HCT116 (cell line): ENCODE data around the gene OR2V2. TPM values are rescaled to one million over a fixed set of nuclear protein-coding genes. Genes with fewer than 3 reads are reported as not detected.
"Not testable (repeated sequence)": the region's sequence is repeated elsewhere in the genome, so short reads cannot be mapped to it uniquely, and the experiment has no call there.

Source experiments
- ATAC-seq: fragments of 200-7000 bp; cut with Tn5 transposase; 2 replicates; pipeline ENCODE4 v1.9.1; 2020; ENCODE audit warnings: mild to moderate bottlenecking, moderate library complexity
- BruUV-seq: library from RNA; stranded (reverse); fragments of 400-500 nt; replicated peaks from 2 replicates; lab custom pipeline; 2021; lab: Mats Ljungman, UMichigan
- CTCF ChIA-PET: fragments of 300-600 bp; sonication (Branson Sonifier 250); formaldehyde crosslinking; loops from one replicate; lab custom pipeline; 2021; ENCODE audit warnings: antibody characterized with exemption; lab: Charles Lee
- POLR2A ChIA-PET: fragments of 300-600, 350-600 bp; sonication (Branson Sonifier 250); formaldehyde crosslinking; loops from one replicate; lab custom pipeline; 2021; ENCODE audit warnings: antibody characterized with exemption; lab: Charles Lee
- RAD21 ChIA-PET, 2 experiments: fragments of 300-600 bp; sonication (Branson Sonifier 250); formaldehyde crosslinking; loops; one replicate each; lab custom pipeline; 2023; ENCODE audit warnings: low total read pairs in 2 of 2; ENCODE audit not compliant: uncharacterized antibody in 2 of 2, unreplicated experiment in 2 of 2, low non-redundant PET in 1 of 2; lab: Charles Lee
- DNase-seq: peaks from one replicate; pipeline ENCODE4 v3.0.0-alpha.2; 2010; ENCODE audit warnings: low read depth, low spot score
- H2AFZ ChIP-seq: fragments of 200-600 bp; shearing (Covaris generic), sonication (generic); 2 replicates; pipeline ENCODE4 v1.6.1; 2017; ENCODE audit warnings: low read depth, mixed run types, mixed read lengths, antibody characterized with exemption, low read length; ENCODE audit not compliant: poor library complexity, severe bottlenecking
- H3K27ac ChIP-seq: 2 replicates; pipeline ENCODE4 v1.5.1; 2012; ENCODE audit warnings: low read depth, low read length
- H3K27me3 ChIP-seq: fragments of 200-600 bp; sonication (generic); 2 replicates; pipeline ENCODE4 v1.6.1; 2016; ENCODE audit warnings: mixed run types, low read length, mixed read lengths; ENCODE audit not compliant: insufficient read depth
- H3K36me3 ChIP-seq, 2 experiments: fragments of 200-500 bp in 1 of 2; fragments of 200-600 bp in 1 of 2; sonication (Bioruptor generic) in 1 of 2; sonication (generic) in 1 of 2; 2 replicates each; pipeline versions ENCODE4 v1.5.1 to v1.6.1; 2014 to 2016; ENCODE audit warnings: low read length in 2 of 2, inconsistent platforms in 1 of 2, mixed read lengths in 1 of 2, mixed run types in 1 of 2; ENCODE audit not compliant: insufficient read depth in 2 of 2, control insufficient read depth in 1 of 2
- H3K4me1 ChIP-seq, 2 experiments: fragments of 200-600 bp in 1 of 2; sonication (generic) in 1 of 2; 2 replicates each; pipeline versions ENCODE4 v1.5.1 to v1.6.1; 2012 to 2017; ENCODE audit warnings: low read length in 2 of 2, inconsistent platforms in 1 of 2, mild to moderate bottlenecking in 1 of 2, mixed read lengths in 1 of 2, mixed run types in 1 of 2, moderate library complexity in 1 of 2; ENCODE audit not compliant: insufficient read depth in 2 of 2, control insufficient read depth in 1 of 2
- H3K4me2 ChIP-seq: fragments of 200-600 bp; sonication (generic); 2 replicates; pipeline ENCODE4 v1.6.1; 2017; ENCODE audit warnings: mixed run types, low read length, mixed read lengths
- H3K4me3 ChIP-seq, 2 experiments: fragments of 200-600 bp in 1 of 2; sonication (generic) in 1 of 2; replicated peaks in 1 of 2; 2 replicates each; pipeline ENCODE4 v1.5.1; 2011 to 2016; ENCODE audit warnings: low read length in 2 of 2, control low read depth in 1 of 2, low read depth in 1 of 2, mild to moderate bottlenecking in 1 of 2, mixed read lengths in 1 of 2, mixed run types in 1 of 2
- H3K79me2 ChIP-seq: fragments of 200-600 bp; sonication (generic); 2 replicates; pipeline ENCODE4 v1.6.1; 2017; ENCODE audit warnings: mild to moderate bottlenecking, mixed run types, low read length, moderate library complexity, mixed read lengths; ENCODE audit not compliant: insufficient read depth
- H3K9ac ChIP-seq: fragments of 200-600 bp; sonication (generic); 2 replicates; pipeline ENCODE4 v1.6.1; 2016; ENCODE audit warnings: low read length, mixed read lengths
- H3K9me2 ChIP-seq: fragments of 200-600 bp; sonication (generic), shearing (Covaris generic); 2 replicates; pipeline ENCODE4 v1.6.1; 2017; ENCODE audit warnings: mixed run types, mild to moderate bottlenecking, moderate library complexity; ENCODE audit not compliant: insufficient read depth
- H3K9me3 ChIP-seq, 2 experiments: fragments of 200-500 bp in 1 of 2; fragments of 200-600 bp in 1 of 2; sonication (Bioruptor generic) in 1 of 2; sonication (generic) in 1 of 2; 2 replicates each; pipeline ENCODE4 v1.6.1; 2014 to 2017; ENCODE audit warnings: low read length in 2 of 2, mixed read lengths in 2 of 2, inconsistent platforms in 1 of 2, low read depth in 1 of 2, mild to moderate bottlenecking in 1 of 2, mixed run types in 1 of 2, moderate library complexity in 1 of 2; ENCODE audit not compliant: control insufficient read depth in 1 of 2, insufficient read depth in 1 of 2
- H4K20me1 ChIP-seq: fragments of 200-600 bp; sonication (generic), shearing (Covaris generic); 2 replicates; pipeline ENCODE4 v1.6.1; 2017; ENCODE audit warnings: mixed run types, mild to moderate bottlenecking, moderate library complexity; ENCODE audit not compliant: insufficient read depth
- CBX3 ChIP-seq: IDR thresholded peaks from 2 replicates; pipeline ENCODE4 v1.6.1; 2012; ENCODE audit warnings: low read depth
- CEBPB ChIP-seq: IDR thresholded peaks from 2 replicates; pipeline ENCODE4 v1.6.1; 2012; ENCODE audit warnings: low read depth
- EGR1 ChIP-seq: IDR thresholded peaks from 2 replicates; pipeline ENCODE4 v1.6.1; 2012; ENCODE audit warnings: low read depth
- ELF1 ChIP-seq: IDR thresholded peaks from 2 replicates; pipeline ENCODE4 v1.6.1; 2012; ENCODE audit warnings: low read depth, borderline replicate concordance
- EZH2 ChIP-seq: fragments of 200-600 bp; sonication (generic); IDR thresholded peaks from 2 replicates; pipeline ENCODE4 v1.6.1; 2017; ENCODE audit warnings: antibody characterized with exemption, mixed run types
- EZH2phosphoT487 ChIP-seq: fragments of 200-600 bp; IDR thresholded peaks from 2 replicates; pipeline ENCODE4 v1.6.1; 2018; ENCODE audit warnings: antibody characterized with exemption, borderline replicate concordance
- FOSL1 ChIP-seq: IDR thresholded peaks from 2 replicates; pipeline ENCODE4 v1.6.1; 2012; ENCODE audit warnings: low read depth
- JUND ChIP-seq: IDR thresholded peaks from 2 replicates; pipeline ENCODE4 v1.6.1; 2012
- POLR2AphosphoS5 ChIP-seq: IDR thresholded peaks from 2 replicates; pipeline ENCODE4 v1.6.1; 2011; ENCODE audit warnings: mild to moderate bottlenecking, low read depth, low read length, moderate library complexity
- RAD21 ChIP-seq: IDR thresholded peaks from 2 replicates; pipeline ENCODE4 v1.6.1; 2012; ENCODE audit warnings: low read depth, mild to moderate bottlenecking
- SIN3A ChIP-seq: IDR thresholded peaks from 2 replicates; pipeline ENCODE4 v1.6.1; 2012; ENCODE audit warnings: low read depth
- SP1 ChIP-seq: IDR thresholded peaks from 2 replicates; pipeline ENCODE4 v1.6.1; 2012; ENCODE audit warnings: low read depth
- ZFX ChIP-seq: fragments of 450-650 bp; IDR thresholded peaks from 2 replicates; pipeline ENCODE4 v1.6.1; 2017
- ZNF274 ChIP-seq: fragments of 200-500 bp; sonication (Bioruptor generic); IDR thresholded peaks from 2 replicates; pipeline ENCODE4 v1.6.1; 2014; ENCODE audit warnings: mild to moderate bottlenecking, low read depth, low read length, inconsistent platforms
- intact Hi-C: fragments of 100-400 bp; cut with micrococcal nuclease; formaldehyde crosslinking; loops from 2 replicates; pipeline ENCODE4 v1.10.0; 2022
- total RNA-seq: library from RNA; stranded (reverse); gene quantifications from one replicate; pipeline ENCODE4 v1.2.1, GENCODE V29; 2021; ENCODE audit not compliant: unreplicated experiment
- TF ChIP-seq, protein P1 (sequence below), 3 experiments: fragments of 200-600 bp in 1 of 3; sonication (generic) in 1 of 3; IDR thresholded peaks in 2 of 3; conservative IDR thresholded peaks in 1 of 3; 2 replicates each; pipeline ENCODE4 v1.5.1; 2012 to 2017; ENCODE audit warnings: low read depth in 2 of 3, low read length in 2 of 3, antibody characterized with exemption in 1 of 3, borderline replicate concordance in 1 of 3, control low read depth in 1 of 3, mild to moderate bottlenecking in 1 of 3, mixed read lengths in 1 of 3, mixed run types in 1 of 3, moderate library complexity in 1 of 3; ENCODE audit not compliant: insufficient read depth in 1 of 3

The OR2V2 gene
- total RNA-seq, 1 experiment from 2014 or later, result not detected

DNA sequence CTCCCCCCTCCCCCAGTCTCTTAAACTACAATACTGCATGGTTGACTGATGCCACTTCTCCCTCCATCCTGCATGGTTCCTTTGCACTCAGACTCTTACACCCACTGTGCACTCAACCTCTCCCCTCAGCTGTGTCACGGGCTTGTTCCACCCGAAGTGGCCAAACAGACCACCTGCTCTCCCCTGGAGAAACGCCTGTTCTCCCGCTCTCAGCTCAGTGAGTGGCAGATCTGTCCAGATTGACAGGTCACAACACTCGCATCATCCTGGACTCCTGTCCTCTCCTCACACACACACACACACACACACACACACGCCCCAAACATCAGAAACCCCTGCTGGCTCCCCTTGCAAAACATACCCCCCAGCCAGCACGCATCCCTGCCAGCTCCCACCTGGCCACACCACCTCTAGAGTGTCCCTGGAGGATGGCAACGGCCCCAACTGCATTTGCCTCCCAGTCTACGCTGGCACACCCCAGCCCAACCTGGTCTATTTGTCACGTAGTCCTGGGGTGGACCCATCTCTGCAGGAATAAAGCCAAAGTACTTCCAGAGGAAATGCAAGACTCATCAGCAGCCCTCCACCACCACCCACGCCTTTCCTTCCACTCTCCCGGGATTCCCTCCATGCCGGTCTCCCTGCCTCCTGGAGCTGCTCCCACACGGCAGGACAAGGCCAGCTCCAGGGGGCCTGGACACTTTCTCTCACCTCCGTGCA, 19.3 kb upstream of the OR2V2 start (continued):
- TF ChIP-seq, protein P1, sequence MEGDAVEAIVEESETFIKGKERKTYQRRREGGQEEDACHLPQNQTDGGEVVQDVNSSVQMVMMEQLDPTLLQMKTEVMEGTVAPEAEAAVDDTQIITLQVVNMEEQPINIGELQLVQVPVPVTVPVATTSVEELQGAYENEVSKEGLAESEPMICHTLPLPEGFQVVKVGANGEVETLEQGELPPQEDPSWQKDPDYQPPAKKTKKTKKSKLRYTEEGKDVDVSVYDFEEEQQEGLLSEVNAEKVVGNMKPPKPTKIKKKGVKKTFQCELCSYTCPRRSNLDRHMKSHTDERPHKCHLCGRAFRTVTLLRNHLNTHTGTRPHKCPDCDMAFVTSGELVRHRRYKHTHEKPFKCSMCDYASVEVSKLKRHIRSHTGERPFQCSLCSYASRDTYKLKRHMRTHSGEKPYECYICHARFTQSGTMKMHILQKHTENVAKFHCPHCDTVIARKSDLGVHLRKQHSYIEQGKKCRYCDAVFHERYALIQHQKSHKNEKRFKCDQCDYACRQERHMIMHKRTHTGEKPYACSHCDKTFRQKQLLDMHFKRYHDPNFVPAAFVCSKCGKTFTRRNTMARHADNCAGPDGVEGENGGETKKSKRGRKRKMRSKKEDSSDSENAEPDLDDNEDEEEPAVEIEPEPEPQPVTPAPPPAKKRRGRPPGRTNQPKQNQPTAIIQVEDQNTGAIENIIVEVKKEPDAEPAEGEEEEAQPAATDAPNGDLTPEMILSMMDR (IDR thresholded peaks at IDR 0.05 in 2 of 3, conservative IDR thresholded peaks at IDR 0.05 in 1 of 3; ENCODE audit: borderline replicate concordance in 1 of 3, insufficient read depth in 1 of 3, low read depth in 2 of 3, low read length in 2 of 3), result no peak
- TF ChIP-seq EZH2, result no peak
- no peak for TF ChIP-seq EGR1
- TF ChIP-seq ZNF274, result no peak
- no peak for TF ChIP-seq FOSL1
- no peak for TF ChIP-seq EZH2phosphoT487
- no peak for TF ChIP-seq CBX3

DNA sequence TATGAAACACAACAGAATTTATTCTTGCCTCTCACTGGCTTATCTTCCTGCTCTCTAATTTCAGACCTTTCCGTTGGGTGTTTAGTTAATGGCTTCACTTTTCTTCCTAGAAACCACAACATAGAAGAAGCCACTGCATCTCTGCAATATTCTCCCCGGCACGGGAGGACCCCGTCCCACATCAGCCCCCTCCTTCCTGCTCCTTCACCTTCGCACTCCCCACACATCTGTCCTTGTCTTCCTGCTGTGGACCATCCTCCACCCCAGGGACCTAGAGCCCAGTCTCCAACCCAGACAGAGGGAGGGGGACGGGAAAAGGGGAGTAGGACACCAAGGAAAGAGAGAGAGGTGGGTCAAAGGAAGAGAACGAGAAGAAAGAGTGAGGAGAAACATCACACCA, 17.8 kb upstream of the OR2V2 start:
- Histone ChIP-seq H3K4me2 (no peak overlapping the region), H3K36me3 (no peaks in the 10 kb centered on the region), H3K9me2 (no peaks in the 10 kb centered on the region), H3K27me3 (no peaks in the 10 kb centered on the region), H3K9ac (no peak overlapping the region), H3K4me1 (peaks cover 8 to 13% of the 10 kb centered on the region in 2 experiments), H3K9me3 (no peaks in the 10 kb centered on the region), H3K79me2 (no peaks in the 10 kb centered on the region), H3K27ac (no peak overlapping the region), H3K4me3 (no peak overlapping the region), H4K20me1 (no peaks in the 10 kb centered on the region)
- BruUV-seq, result no TSS peak
- CTCF ChIA-PET, result no interaction called here
- POLR2A ChIA-PET, result no interaction called here
- intact Hi-C loops, result no loop called here
- DNase-seq, result no peak
- RAD21 ChIA-PET, result no interaction called here
- no peak for ATAC-seq
- TF ChIP-seq SP1 (no peak), ELF1 (no peak), ZFX (no peak), RAD21 (no peak), SIN3A (no peak), POLR2AphosphoS5 (no peak), CEBPB (no peak), EZH2 (no peak), JUND (no peak), EZH2phosphoT487 (no peak)
- TF ChIP-seq, all 23 proteins: peak for 0
- no peak overlapping the region for H2AFZ ChIP-seq

DNA sequence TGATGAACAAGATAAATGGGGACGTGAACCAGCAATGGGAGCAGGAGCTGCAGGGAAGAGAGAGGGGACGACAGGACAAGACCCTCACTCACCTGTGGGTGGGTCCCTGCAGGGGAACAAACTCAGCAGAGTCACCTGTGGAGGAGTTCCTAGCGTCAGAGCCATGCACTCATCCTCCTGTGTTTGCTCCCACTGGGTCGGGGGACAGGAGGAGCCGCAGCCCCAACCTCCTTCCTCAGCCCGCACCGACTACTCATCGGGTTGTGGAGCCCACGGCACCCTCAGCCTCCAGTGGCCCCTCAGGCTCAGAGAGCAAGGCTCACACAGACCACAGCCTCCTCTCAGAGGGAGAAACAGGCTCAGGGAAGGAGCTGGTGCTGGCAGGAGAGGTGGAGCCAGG, 17.3 kb upstream of the OR2V2 start:
- H3K27me3 ChIP-seq, H3K4me2 ChIP-seq, H3K4me3 ChIP-seq, CTCF ChIA-PET, ATAC-seq, intact Hi-C loops, H3K36me3 ChIP-seq, RAD21 ChIA-PET, H3K27ac ChIP-seq, H3K9ac ChIP-seq, POLR2A ChIA-PET, DNase-seq, H2AFZ ChIP-seq, H3K9me2 ChIP-seq, H4K20me1 ChIP-seq, H3K79me2 ChIP-seq, H3K9me3 ChIP-seq, BruUV-seq: not testable (repeated sequence)
- H3K4me1 ChIP-seq, result peaks cover 8 to 13% of the 10 kb centered on the region in 2 experiments
